C4-2B (cell line): ENCODE data around the gene SDF2.
A peak's percentile ranks its signal among the peaks of the same experiment; 100 is the strongest.
"Not testable (repeated sequence)": the region's sequence is repeated elsewhere in the genome, so short reads cannot be mapped to it uniquely, and the experiment has no call there.

Experiments
- H3K27ac ChIP-seq: fragments of 450-650 bp; 2 replicates; pipeline ENCODE4 v1.5.1; 2017
- ZFX ChIP-seq: fragments of 450-650 bp; IDR thresholded peaks from 2 replicates; pipeline ENCODE4 v1.6.1; 2017
- TF ChIP-seq, protein P1 (sequence below): fragments of 450-650 bp; conservative IDR thresholded peaks from 2 replicates; pipeline ENCODE4 v1.5.1; 2017; ENCODE audit warnings: mild to moderate bottlenecking

SDF2 gene

GRCh38 chr17:28610376-28610775 is 51.3 kb downstream of the SDF2 start:
- no peak for TF ChIP-seq ZFX
- TF ChIP-seq, protein P1, sequence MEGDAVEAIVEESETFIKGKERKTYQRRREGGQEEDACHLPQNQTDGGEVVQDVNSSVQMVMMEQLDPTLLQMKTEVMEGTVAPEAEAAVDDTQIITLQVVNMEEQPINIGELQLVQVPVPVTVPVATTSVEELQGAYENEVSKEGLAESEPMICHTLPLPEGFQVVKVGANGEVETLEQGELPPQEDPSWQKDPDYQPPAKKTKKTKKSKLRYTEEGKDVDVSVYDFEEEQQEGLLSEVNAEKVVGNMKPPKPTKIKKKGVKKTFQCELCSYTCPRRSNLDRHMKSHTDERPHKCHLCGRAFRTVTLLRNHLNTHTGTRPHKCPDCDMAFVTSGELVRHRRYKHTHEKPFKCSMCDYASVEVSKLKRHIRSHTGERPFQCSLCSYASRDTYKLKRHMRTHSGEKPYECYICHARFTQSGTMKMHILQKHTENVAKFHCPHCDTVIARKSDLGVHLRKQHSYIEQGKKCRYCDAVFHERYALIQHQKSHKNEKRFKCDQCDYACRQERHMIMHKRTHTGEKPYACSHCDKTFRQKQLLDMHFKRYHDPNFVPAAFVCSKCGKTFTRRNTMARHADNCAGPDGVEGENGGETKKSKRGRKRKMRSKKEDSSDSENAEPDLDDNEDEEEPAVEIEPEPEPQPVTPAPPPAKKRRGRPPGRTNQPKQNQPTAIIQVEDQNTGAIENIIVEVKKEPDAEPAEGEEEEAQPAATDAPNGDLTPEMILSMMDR = no peak
- no peak overlapping the region for H3K27ac ChIP-seq

- not testable (repeated sequence) for H3K27ac ChIP-seq
Observed at GRCh38 chr17:28604031-28604430, 57.7 kb downstream of the SDF2 start.

DNA sequence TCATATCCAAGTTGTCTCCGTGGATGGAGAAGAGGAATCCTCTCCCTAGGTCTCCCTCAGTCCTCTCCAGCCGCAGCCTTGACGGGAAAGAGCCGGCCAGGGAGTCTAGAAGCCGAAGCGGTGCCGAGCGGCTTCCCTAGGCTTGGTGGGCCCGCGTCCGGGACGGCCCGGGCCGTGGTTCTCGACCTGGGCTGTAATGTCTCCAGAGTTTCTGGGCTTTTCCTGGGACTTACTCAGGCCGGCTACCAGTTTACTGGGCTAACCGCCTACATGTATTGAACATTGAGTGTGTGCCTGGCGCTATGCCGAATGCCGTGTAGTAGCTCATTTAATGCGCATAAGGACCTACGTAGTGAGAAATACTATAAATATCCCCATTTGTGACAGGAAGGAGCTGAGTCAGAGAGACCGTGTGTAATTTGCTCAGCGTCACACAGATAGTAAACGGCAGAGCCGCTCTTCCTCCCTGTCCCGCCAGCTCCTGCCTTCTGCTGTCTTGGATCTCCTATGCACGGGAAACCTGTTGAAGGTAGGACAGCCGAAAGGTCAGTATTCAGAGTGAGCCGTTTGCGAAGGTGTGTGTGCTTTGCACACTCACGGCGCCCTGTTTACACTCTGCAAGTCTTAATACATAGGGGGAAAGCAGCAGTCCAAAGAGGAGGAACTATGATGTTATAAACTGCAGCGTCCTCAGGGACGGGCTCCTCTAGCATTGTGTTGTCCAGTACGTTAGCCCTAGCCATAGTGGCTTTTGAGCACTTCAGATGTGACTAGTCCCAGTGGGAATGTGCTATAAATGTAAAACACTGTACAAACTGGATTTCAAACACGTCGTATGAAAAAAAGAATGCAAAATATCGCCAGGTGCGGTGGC is 62.2 kb downstream of the SDF2 start:
- peak overlapping the region; percentile 84 for H3K27ac ChIP-seq
- no peak for TF ChIP-seq ZFX
- TF ChIP-seq, protein P1 = no peak

- TF ChIP-seq, protein P1 = no peak
- peak; percentile 63; the same call in 1 of the 2 replicates for TF ChIP-seq ZFX
- peak within 1 kb of the TSS; percentile 84 for H3K27ac ChIP-seq
Observed at GRCh38 chr17:28598799-28599310, 62.9 kb downstream of the SDF2 start, which contains the start of gene SPAG5. SPAG5 (minus strand) TSS chr17:28599025; CDS start chr17:28598946, 79 bp downstream.

DNA sequence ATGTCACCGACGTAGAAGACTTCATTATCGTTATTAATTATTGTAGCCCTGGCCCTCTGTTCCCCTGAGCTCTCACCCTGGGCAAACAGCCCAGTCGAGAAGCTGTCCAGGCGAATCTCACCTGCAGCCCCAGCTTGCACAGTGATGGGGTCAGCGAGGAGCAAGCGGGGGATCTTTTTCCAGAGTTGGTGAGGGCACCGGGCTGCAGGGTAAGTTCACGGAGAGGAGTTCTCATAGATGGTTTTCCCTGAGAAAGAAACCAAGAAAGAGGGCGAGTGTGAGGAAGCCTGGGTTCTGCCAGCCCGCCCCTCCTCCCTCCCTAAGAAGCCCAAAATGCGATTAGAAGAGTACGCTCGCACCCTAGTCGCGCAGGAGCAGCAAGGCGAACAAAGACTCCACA is 63.3 kb downstream of the SDF2 start:
- H3K27ac ChIP-seq = peak overlapping the region; percentile 84
- TF ChIP-seq ZFX = no peak
- TF ChIP-seq, protein P1 = no peak
